ENCODE results near the gene SPTLC3.

SPTLC3 gene

GRCh38 chr20:13101706-13102105 is 92.9 kb downstream of the SPTLC3 start:
- DNase-seq: no peak

DNA sequence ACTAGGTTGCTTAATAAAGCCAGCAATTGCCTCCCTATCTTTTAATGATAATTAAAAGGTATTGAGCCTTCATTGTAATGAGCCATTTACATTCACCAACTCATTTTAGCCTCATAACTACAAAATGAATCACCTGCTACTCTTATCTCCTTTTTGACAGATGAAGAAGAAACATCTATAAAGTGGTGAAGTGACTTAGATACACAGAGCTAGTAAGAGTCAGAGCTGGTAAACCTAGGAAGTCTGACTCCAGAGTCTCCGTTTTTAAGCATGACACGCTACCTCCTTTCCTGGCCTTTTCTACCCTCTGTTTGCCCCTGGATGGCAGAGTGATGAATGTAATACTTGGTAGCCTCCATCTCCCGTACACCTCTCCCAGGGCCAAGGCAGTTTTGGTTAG is 93.5 kb downstream of the SPTLC3 start:
- DNase-seq: no peak

GRCh38 chr20:13102694-13103093 is 93.9 kb downstream of the SPTLC3 start:
- DNase-seq: no peak

DNA sequence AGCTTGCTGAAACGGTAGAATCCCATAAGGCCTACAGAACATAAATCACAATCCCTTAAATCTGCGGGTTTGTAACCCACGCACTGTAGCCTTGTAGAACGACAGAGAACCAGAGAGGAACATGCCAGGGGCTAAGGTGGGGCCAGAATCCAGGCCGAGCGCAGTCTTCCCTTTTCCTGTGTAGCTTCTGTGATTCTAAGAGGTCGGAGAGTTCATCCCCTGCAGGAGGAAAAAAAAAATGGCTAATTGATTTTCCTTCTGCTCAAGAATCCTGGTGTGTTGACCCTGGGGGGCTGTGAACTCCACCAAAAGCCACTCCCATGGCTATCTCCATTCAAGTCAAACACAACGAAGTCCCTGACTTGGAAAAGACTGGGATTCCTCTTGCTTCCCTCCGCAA is 96.3 kb downstream of the SPTLC3 start:
- no peak for DNase-seq

GRCh38 chr20:13105864-13106457 is 97.2 kb downstream of the SPTLC3 start:
- DNase-seq: peak; percentile 30

GRCh38 chr20:13109658-13110057 is 100.9 kb downstream of the SPTLC3 start:
- no peak for DNase-seq

- no peak for DNase-seq
Measured at GRCh38 chr20:13110796-13111195, 102.0 kb downstream of the SPTLC3 start.

GRCh38 chr20:13111249-13111911 is 102.6 kb downstream of the SPTLC3 start:
- DNase-seq: no peak

- no peak for DNase-seq
Measured at GRCh38 chr20:13113731-13114130, 105.0 kb downstream of the SPTLC3 start.

DNA sequence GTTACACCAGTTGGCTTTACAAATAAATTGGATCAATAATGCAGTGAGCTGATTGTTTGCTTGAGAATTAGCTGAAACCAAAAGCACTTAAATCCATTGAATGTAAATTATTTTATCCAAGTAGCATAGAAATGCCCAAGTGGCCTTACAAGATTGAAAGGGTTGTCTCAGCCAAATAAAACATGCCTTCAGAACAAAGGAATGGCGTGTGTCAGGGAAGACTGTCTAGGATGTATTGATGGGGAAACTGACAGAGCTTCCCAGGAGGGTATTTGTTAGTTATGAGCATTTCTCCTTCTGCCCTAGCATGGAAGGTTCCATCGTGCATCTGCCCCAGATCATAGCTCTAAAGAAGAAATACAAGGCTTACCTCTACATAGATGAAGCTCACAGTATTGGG is 108.4 kb downstream of the SPTLC3 start:
- no peak for DNase-seq

GRCh38 chr20:13118676-13119075 is 109.9 kb downstream of the SPTLC3 start:
- DNase-seq: no peak

DNA sequence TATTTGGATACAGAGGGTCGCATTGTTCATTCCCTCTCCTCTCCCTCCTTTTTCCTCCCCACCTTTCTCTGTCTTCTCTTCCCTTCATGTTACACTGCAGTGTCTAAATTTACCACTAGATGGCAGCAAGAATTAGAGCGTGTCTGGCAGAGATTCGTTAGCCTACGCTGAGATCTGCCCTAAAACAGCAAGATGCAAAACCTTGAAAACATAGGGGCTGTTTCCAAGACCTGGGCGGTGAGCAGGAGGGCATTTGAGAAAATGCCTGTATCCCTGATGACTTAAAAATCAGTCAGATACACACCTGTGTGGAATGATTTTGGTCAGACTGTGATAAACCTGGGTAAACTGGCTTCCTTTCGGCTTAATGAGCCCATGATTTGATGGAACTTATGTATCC is 110.8 kb downstream of the SPTLC3 start:
- peak; percentile 64 for DNase-seq

DNA sequence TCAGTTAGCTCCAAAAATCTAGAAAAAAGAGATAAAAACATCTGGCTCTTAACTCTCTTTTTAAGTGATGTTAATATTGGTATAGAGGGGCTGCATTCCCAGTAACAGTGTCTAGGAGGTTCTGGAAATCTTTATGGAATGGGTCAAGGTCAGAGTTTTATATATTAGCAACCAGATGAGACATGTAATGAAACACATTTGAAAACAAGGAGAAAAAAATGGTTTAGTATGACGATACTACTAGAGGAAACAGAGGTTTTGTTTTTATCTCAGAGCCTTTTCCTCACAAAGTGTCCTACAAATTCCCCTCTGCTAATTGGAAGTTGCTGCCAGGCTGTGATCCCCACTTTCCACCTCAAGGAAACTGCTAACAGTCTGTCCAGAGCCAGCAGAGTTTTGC is 111.7 kb downstream of the SPTLC3 start:
- DNase-seq: no peak

DNA sequence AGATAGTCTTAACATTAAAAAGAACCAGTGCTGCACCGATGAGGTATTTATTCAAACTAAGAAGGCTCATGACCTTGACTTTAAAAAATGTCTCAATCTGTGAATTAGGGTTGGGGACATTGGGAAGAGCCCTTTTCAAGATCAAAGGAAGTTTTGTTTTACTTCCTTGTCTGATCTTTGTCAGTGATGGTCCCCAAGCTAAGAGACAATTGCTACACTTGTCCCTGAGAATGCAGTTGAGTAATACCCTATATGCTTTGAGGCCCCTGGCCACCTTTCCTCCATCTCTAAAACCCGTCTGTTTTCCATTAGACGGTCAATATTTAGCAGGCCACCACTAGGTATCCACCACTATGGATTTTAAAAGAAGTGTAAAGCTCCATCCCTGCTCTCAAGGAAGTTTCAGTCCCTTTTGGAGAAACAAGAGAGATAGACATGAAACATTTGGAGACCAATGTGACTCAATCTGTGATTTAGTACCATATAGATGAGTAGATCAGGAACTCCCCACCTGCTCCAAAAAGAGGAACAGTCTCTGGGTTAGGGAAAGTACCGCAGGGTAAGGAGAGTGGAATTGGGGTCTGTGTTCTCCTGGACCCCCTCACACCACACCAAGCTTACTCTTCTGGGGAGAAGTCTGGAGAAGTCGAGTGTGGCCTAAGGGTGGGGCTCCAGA is 113.2 kb downstream of the SPTLC3 start:
- no peak for DNase-seq

- DNase-seq: no peak
Measured at GRCh38 chr20:13125486-13125885, 116.7 kb downstream of the SPTLC3 start.

DNA sequence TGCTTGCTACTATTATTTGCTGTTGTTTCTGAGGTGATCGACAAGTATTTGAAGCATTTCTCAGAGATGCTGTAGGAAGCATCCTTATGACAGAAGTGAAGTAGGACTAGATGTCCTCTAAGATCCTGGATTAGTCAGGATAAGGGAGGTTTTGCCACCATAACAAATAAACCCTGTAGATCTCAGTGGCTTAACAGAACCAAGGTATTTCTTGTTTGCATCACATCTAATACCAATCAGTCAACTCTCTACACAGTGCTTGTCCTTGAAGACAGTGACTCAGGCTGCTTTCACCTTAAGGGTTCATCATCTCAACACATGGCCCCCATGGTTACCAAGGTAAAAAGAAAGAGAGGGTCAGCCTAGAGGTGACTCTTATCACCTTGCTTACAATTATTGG is 119.4 kb downstream of the SPTLC3 start:
- no peak for DNase-seq

DNA sequence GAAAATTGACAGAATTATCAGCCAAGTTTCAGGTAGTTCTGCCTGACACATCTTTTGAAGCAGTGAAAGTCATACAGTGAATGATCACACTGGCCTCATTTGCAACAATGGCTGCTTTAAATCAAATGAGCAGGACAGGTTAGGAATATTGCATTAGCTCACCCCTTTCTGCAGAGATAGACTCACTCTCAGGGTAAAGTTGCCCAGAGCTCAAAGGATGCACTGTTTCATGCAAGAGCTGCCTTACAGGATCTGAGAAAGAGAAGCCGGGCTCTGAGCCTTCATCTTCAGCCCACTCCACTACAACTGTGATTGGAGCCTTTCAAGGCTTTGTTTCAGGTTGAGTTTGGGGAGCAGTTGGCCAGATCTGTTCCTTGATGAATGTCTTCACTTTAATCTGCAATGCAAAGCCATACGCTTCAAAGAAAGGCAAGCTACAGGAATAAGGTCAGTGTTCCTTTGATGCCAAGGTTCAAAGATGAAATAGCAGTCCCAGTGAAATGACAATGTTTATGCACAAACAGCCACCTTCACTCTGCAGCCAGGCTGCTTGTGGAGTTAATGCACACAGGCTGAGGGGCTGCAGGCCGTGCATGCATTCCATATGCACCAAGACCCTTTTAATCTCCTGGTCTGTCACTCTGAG is 121.4 kb downstream of the SPTLC3 start:
- DNase-seq: no peak

DNA sequence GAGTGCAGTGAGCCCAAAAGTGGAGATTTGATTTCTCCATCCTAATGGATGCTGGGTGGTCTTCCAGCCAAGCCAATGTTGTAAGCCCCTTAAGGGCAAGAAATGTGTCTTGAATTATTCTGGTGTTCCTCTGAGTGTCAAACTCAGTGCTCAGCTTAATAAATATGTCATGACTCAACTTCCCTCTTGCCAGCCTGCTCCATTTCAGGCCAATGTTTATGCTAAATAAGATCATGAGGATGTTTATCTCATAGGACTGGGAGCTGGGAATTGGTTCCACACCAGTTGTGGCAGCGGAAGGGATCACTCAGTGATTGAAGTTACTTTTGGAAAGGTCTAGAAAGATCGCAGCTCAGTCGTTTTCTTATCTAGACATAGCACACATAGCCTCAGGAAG is 121.9 kb downstream of the SPTLC3 start:
- no peak for DNase-seq

DNA sequence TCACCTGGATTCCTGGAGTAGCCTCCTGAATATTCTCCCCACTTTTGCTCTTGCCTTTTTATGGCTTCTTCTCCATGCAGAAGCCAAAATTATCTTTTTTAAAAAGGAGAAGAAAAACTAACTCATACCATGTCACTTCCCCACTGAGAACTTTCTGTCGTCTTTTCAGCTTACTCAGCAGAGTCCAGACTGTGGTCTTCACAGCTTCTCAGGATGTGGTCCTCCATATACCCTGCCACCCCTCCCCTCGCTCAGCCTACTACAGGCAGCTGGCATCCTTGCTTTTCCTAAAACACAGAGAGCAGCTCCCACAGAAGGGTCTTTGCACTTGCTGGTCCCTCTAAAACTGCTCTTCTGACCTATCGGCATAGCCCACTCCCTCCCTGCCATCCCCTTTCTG is 122.9 kb downstream of the SPTLC3 start:
- no peak for DNase-seq

DNA sequence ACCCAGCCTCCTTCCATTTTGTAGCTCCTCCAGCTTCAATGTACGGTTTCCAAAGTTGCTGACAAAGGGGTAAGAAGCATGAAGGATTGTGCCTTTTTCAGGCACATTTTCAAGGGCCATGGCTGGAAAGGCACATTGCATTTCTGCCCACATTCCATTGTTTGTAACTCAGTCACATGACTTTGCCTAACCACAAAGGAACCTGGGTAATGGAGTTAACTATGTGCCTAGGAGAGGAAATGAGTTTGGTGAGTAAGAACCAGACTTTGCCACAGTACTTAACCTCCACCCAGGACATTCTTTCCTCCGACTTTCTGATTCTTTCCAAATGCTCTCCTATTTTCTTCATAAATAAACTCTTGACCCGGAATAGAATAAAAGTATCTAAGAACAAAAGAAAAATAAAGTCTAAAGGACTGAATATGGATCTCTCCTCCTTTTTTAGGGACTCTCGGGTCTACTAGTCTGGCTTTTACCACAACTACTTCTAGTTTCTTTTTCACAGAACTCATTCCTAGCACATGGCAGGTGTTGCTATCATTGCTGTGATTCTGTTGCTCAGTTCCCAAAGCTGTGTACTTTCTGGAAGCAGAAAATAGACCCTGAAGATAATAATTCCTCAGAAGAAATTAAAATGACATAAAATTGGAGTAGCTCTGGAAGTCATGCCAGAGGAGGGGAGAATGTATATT is 130.8 kb downstream of the SPTLC3 start:
- DNase-seq: no peak

- DNase-seq: no peak
Measured at GRCh38 chr20:13140201-13140600, 131.4 kb downstream of the SPTLC3 start.

DNA sequence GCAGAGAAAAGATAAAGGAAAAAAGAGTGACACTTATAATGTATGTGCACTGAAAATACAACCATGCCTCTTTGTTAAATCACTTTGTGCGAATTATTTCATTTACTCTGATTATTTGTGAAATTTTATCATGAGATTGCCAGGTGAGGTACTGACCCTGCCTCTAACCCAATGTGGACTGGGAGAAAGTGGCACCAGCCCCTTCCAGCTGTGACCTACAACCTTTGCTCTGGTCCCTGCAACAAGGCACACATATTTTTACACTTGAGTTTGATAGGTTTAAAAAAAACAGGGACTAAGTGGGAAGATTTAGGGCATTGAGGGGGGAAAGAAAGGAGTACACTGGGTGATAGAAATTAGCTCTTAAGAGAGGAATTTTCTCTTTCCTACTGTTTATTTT is 132.0 kb downstream of the SPTLC3 start:
- no peak for DNase-seq

GRCh38 chr20:13141546-13141945 is 132.8 kb downstream of the SPTLC3 start:
- DNase-seq: peak; percentile 32
